BJ (cell line): ENCODE measurements around the gene HERC2. TPM values are rescaled to one million over a fixed set of nuclear protein-coding genes. Genes with fewer than 3 reads are reported as not detected.

Experiments used
- CTCF ChIA-PET: fragments of 350-600 bp; formaldehyde crosslinking; extraction: SDS; loops from one replicate; lab custom pipeline; 2021; ENCODE audit warnings: antibody characterized with exemption, inconsistent platforms; lab: Yijun Ruan, JAX
- POLR2A ChIA-PET: fragments of 300-600 bp; sonication (Branson Sonifier 250); formaldehyde crosslinking; extraction: SDS; loops from one replicate; lab custom pipeline; 2021; ENCODE audit warnings: antibody characterized with exemption; lab: Charles Lee
- DNase-seq: peaks from one replicate; pipeline ENCODE4 v3.0.0-alpha.2; 2011; ENCODE audit warnings: low read depth
- H3K27me3 ChIP-seq: 2 replicates; pipeline ENCODE4 v1.6.0; 2011; ENCODE audit warnings: low read length; ENCODE audit not compliant: control insufficient read depth, insufficient read depth
- H3K36me3 ChIP-seq: 2 replicates; pipeline ENCODE4 v1.5.1; 2011; ENCODE audit warnings: low read length; ENCODE audit not compliant: control insufficient read depth, insufficient read depth
- H3K4me3 ChIP-seq: 2 replicates; pipeline ENCODE4 v1.5.1; 2011; ENCODE audit warnings: low read depth, mild to moderate bottlenecking, control low read depth, low read length
- CTCF ChIP-seq: IDR thresholded peaks from 2 replicates; pipeline ENCODE4 v1.5.1; 2011; ENCODE audit warnings: low read depth, mild to moderate bottlenecking, control low read depth, inconsistent platforms, low read length, moderate library complexity; ENCODE audit not compliant: insufficient read depth
- polyA plus RNA-seq: library from polyadenylated mRNA; depleted of rRNA; stranded (reverse); fragments of >200 nt; gene quantifications from 2 replicates; pipeline ENCODE4 v1.2.3, GENCODE V29; 2011

HERC2 gene
- polyA plus RNA-seq, 1 experiment = 13.1 TPM

GRCh38 chr15:28271697-28272260 lies 50.2 kb downstream of the HERC2 start:
- Histone ChIP-seq H3K27me3 (no peaks in the 10 kb centered on the region), H3K36me3 (peaks cover 24% of the 10 kb centered on the region), H3K4me3 (no peak overlapping the region)
- DNase-seq = no peak
- POLR2A ChIA-PET = no interaction called here
- CTCF ChIA-PET = no interaction called here
- no peak for TF ChIP-seq CTCF

DNA sequence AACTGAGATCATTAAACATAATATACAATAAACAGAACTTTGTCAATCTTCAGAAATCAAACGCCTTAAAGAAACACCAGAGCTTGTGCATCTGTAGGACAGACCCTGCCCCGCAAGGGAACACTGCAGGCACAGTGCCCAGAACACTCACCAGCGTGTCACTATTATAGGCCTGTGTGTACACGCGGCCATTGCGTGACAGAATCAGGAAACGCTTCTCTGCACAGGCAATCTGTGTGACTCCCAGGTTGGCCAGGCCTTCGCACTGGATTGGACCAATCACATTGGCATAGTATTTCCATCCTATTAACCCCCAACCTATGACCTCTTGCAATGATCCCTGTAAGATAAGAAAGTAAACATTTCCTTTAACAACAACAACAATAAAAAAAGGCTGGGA lies 52.9 kb downstream of the HERC2 start:
- no peak for DNase-seq
- POLR2A ChIA-PET = no interaction called here
- TF ChIP-seq CTCF = no peak
- no peak overlapping the region for H3K4me3 ChIP-seq
- peaks cover 27% of the 10 kb centered on the region for H3K36me3 ChIP-seq
- CTCF ChIA-PET = no interaction called here
- no peaks in the 10 kb centered on the region for H3K27me3 ChIP-seq

- no peak overlapping the region for H3K4me3 ChIP-seq
- no peak for TF ChIP-seq CTCF
- ChIA-PET POLR2A (no interaction called here), CTCF (no interaction called here)
- H3K36me3 ChIP-seq = peaks cover 27% of the 10 kb centered on the region
- no peak for DNase-seq
- no peaks in the 10 kb centered on the region for H3K27me3 ChIP-seq
Observed at GRCh38 chr15:28267727-28268126, 54.3 kb downstream of the HERC2 start.

DNA sequence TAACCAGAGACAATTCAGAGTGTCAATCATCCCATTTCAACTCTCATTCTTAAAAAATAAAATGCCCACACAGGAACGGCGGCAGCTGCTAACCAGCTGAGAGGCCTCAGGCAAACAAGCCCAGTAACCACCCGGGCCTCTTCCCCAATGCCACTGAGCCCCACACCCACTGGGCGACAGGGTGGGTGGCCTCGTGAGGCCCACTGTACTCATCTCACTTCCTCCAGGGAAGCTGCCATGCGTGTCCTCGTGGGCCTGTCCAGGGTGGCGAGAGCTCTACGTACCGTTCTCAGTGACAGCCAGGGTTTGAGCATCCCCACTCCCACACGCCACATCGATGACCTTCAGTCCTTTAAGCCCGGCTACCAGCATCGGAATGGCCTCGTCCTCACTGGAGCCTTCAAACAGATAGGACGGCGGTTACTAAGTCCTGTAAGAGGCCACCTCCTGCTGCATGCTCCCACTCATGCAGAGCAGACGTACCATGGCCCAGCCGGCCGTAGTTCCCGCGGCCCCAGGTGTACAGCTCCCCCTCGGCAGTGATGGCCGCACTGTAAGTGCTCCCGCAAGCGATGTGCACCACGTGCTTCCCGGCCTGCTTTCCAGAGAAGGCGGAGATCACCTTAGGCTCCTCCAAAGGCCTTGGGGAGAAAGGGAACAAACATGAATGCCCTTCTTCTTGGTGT lies 56.5 kb downstream of the HERC2 start:
- POLR2A ChIA-PET = no interaction called here
- CTCF ChIA-PET = no interaction called here
- no peak overlapping the region for H3K4me3 ChIP-seq
- peaks cover 26% of the 10 kb centered on the region for H3K36me3 ChIP-seq
- no peaks in the 10 kb centered on the region for H3K27me3 ChIP-seq
- no peak for DNase-seq
- no peak for TF ChIP-seq CTCF

GRCh38 chr15:28264166-28264565 lies 57.8 kb downstream of the HERC2 start:
- no peak for DNase-seq
- POLR2A ChIA-PET = no interaction called here
- no peak for TF ChIP-seq CTCF
- Histone ChIP-seq H3K4me3 (no peak overlapping the region), H3K27me3 (no peaks in the 10 kb centered on the region), H3K36me3 (peaks cover 23% of the 10 kb centered on the region)
- CTCF ChIA-PET = no interaction called here
